Calu3 (cell line): Measurements from ENCODE around the gene SP5. TPM values are rescaled to one million over a fixed set of nuclear protein-coding genes. Genes with fewer than 3 reads are reported as not detected.
A peak's percentile ranks its signal among the peaks of the same experiment; 100 is the strongest.

Experiments used
- Bru-seq: library from RNA; stranded (reverse); fragments of 400-500 nt; gene quantifications from one replicate; lab custom pipeline; 2021; lab: Mats Ljungman, UMichigan
- BruChase-seq, 2 experiments: library from RNA; stranded (reverse); fragments of 400-500 nt; gene quantifications; one replicate each; lab custom pipeline; 2021; lab: Mats Ljungman, UMichigan
- BruUV-seq: library from RNA; stranded (reverse); fragments of 400-500 nt; replicated peaks from 2 replicates; lab custom pipeline; 2021; lab: Mats Ljungman, UMichigan
- CTCF ChIA-PET: fragments of 300-600 bp; sonication (Branson Sonifier 250); formaldehyde crosslinking; loops from one replicate; lab custom pipeline; 2022; ENCODE audit warnings: antibody characterized with exemption; lab: Charles Lee
- DNase-seq: peaks from one replicate; pipeline ENCODE4 v3.0.0; 2022
- H3K27ac Mint-ChIP-seq: one replicate; pipeline ENCODE4 v1.8.0; 2022; ENCODE audit warnings: mixed read lengths; ENCODE audit not compliant: unreplicated experiment
- H3K27me3 Mint-ChIP-seq: one replicate; pipeline ENCODE4 v1.8.0; 2022; ENCODE audit warnings: mixed read lengths; ENCODE audit not compliant: unreplicated experiment
- H3K36me3 Mint-ChIP-seq: one replicate; pipeline ENCODE4 v1.8.0; 2022; ENCODE audit warnings: mild to moderate bottlenecking, moderate library complexity, mixed read lengths; ENCODE audit not compliant: insufficient read depth, unreplicated experiment
- H3K4me1 Mint-ChIP-seq: one replicate; pipeline ENCODE4 v1.8.0; 2022; ENCODE audit warnings: mild to moderate bottlenecking, low read depth, mixed read lengths; ENCODE audit not compliant: unreplicated experiment
- H3K4me3 Mint-ChIP-seq: one replicate; pipeline ENCODE4 v1.8.0; 2022; ENCODE audit warnings: mild to moderate bottlenecking, low read depth, moderate library complexity, mixed read lengths; ENCODE audit not compliant: unreplicated experiment
- H3K9me3 Mint-ChIP-seq: one replicate; pipeline ENCODE4 v1.8.0; 2022; ENCODE audit warnings: low read depth, mixed read lengths; ENCODE audit not compliant: unreplicated experiment
- CTCF ChIP-seq: fragments of 200-600 bp; IDR thresholded peaks from one replicate; pipeline ENCODE4 v1.8.0; 2022; ENCODE audit warnings: antibody characterized with exemption; ENCODE audit not compliant: unreplicated experiment
- intact Hi-C: fragments of 100-400 bp; cut with micrococcal nuclease; formaldehyde crosslinking; loops from one replicate; pipeline ENCODE4 v1.10.0; 2022; ENCODE audit not compliant: unreplicated experiment
- long read RNA-seq: library from polyadenylated mRNA; stranded (forward); transcript quantifications from one replicate; pipeline ENCODE4 v2.0.0, GENCODE V29; 2022
- total RNA-seq: library from RNA; stranded (reverse); gene quantifications from 2 replicates; pipeline ENCODE4 v1.2.3, GENCODE V29; 2022

SP5 gene
- total RNA-seq: 0.73 TPM in 2 replicates
- Bru-seq, nascent RNA: not detected
- percentile 14 among the genes with signal in this experiment for BruChase-seq, experiment 1, labeled RNA remaining after a 6-hour chase
- percentile 20 among the genes with signal in this experiment for BruChase-seq, experiment 2, labeled RNA remaining after a 2-hour chase
- long read RNA-seq, partial matches to known transcripts: 0 of 1 reads
- long read RNA-seq, other reads (novel, unspliced or antisense): 0 of 1 reads

- Mint-ChIP-seq H3K27me3 (peaks cover 26% of the 10 kb centered on the region), H3K4me1 (peaks cover 9% of the 10 kb centered on the region), H3K4me3 (peak within 1 kb of the TSS; percentile 74), H3K9me3 (no peaks in the 10 kb centered on the region), H3K27ac (peak within 1 kb of the TSS; percentile 48), H3K36me3 (peaks cover 25% of the 10 kb centered on the region)
- no peak for TF ChIP-seq CTCF
- DNase-seq: peak; percentile 55
- CTCF ChIA-PET: interaction anchor here (0.6 to 1.6 kb wide), 3 partner anchors 24 to 101 kb away, joined by 3 to 7 read pairs (median 4); partner anchors contain the start of gene GAD1
- intact Hi-C loops: loop anchor here (5.0 to 10.0 kb wide), 2 partner anchors 100 to 308 kb away; partner anchors contain the start of gene GAD1
- BruUV-seq: no TSS peak
These were observed at the start of gene SP5 for GRCh38 chr2:170715062-170715931. Gene SP5 (plus strand): TSS chr2:170715337. CDS start chr2:170715513, 176 bp downstream.

- BruUV-seq: no TSS peak
- Mint-ChIP-seq H3K4me3 (no peak overlapping the region), H3K27ac (no peak overlapping the region), H3K36me3 (no peaks in the 10 kb centered on the region), H3K9me3 (no peaks in the 10 kb centered on the region), H3K4me1 (no peaks in the 10 kb centered on the region), H3K27me3 (no peaks in the 10 kb centered on the region)
- no peak for DNase-seq
- TF ChIP-seq CTCF: no peak
- intact Hi-C loops: no loop called here
- CTCF ChIA-PET: no interaction called here
These were observed 49.4 kb upstream of the SP5 start for GRCh38 chr2:170665743-170666142.

- Mint-ChIP-seq H3K27ac (no peak overlapping the region), H3K36me3 (no peaks in the 10 kb centered on the region), H3K27me3 (peaks cover 14% of the 10 kb centered on the region), H3K9me3 (no peaks in the 10 kb centered on the region), H3K4me1 (no peaks in the 10 kb centered on the region), H3K4me3 (no peak overlapping the region)
- DNase-seq: no peak
- intact Hi-C loops: no loop called here
- TF ChIP-seq CTCF: no peak
- CTCF ChIA-PET: interaction anchor here (0.7 kb wide), 1 partner anchor 61 kb away, joined by 3 read pairs; no protein-coding TSS in a partner anchor
- no TSS peak for BruUV-seq
These were observed 45.2 kb upstream of the SP5 start for GRCh38 chr2:170669909-170670308.

- H3K4me3 Mint-ChIP-seq: no peak overlapping the region
- no peak for DNase-seq
- no TSS peak for BruUV-seq
- H3K27me3 Mint-ChIP-seq: peaks cover 14% of the 10 kb centered on the region
- CTCF ChIA-PET: no interaction called here
- H3K36me3 Mint-ChIP-seq: no peaks in the 10 kb centered on the region
- no peaks in the 10 kb centered on the region for H3K4me1 Mint-ChIP-seq
- no peak for TF ChIP-seq CTCF
- intact Hi-C loops: no loop called here
- no peak overlapping the region for H3K27ac Mint-ChIP-seq
- H3K9me3 Mint-ChIP-seq: no peaks in the 10 kb centered on the region
These were observed 44.5 kb upstream of the SP5 start for GRCh38 chr2:170670651-170671050.
